GM12878 (cell line): ENCODE measurements around the gene ATP10A. TPM values are rescaled to one million over a fixed set of nuclear protein-coding genes. Genes with fewer than 3 reads are reported as not detected.

Source experiments
- ATAC-seq: fragments of 200-7000 bp; cut with Tn5 transposase; 3 replicates; pipeline ENCODE4 v1.9.1; 2020; ENCODE audit warnings: mild to moderate bottlenecking, moderate library complexity
- BruUV-seq: library from RNA; stranded (reverse); fragments of 400-500 nt; replicated peaks from 2 replicates; lab custom pipeline; 2021; lab: Mats Ljungman, UMichigan
- CTCF ChIA-PET: fragments of 300-600 bp; sonication (Branson Sonifier 250); formaldehyde crosslinking; extraction: SDS; loops from one replicate; lab custom pipeline; 2021; ENCODE audit warnings: inconsistent platforms; lab: Yijun Ruan, JAX
- POLR2A ChIA-PET: fragments of 350-600 bp; formaldehyde crosslinking; extraction: SDS; loops from one replicate; lab custom pipeline; 2021; ENCODE audit warnings: inconsistent platforms; lab: Charles Lee
- RAD21 ChIA-PET: fragments of 300-600 bp; sonication (Branson Sonifier 250); formaldehyde crosslinking; loops from one replicate; lab custom pipeline; 2023; ENCODE audit warnings: antibody characterized with exemption; ENCODE audit not compliant: unreplicated experiment; lab: Charles Lee
- SMC1A ChIA-PET: fragments of 300-600 bp; sonication (Branson Sonifier 250); formaldehyde crosslinking; loops from one replicate; lab custom pipeline; 2023; ENCODE audit not compliant: unreplicated experiment, uncharacterized antibody; lab: Charles Lee
- DNase-seq: peaks from one replicate; pipeline ENCODE4 v3.0.0-alpha.2; 2011; ENCODE audit warnings: low read depth, low spot score
- FAIRE-seq: peaks from 3 replicates; lab custom pipeline; 2011; peaks lifted over from hg19 to GRCh38; lab: Jason Lieb, UNC
- H2AFZ ChIP-seq: 2 replicates; pipeline ENCODE4 v1.6.0; 2011; ENCODE audit warnings: low read depth, low read length, control low read depth; ENCODE audit not compliant: control insufficient read depth
- H3K27ac ChIP-seq: 2 replicates; pipeline ENCODE4 v1.5.1; 2011; ENCODE audit warnings: control low read depth; ENCODE audit not compliant: control insufficient read depth, insufficient read depth
- H3K27me3 ChIP-seq, 2 experiments: replicated peaks in 1 of 2; 2 replicates each; pipeline versions ENCODE4 v1.6.0 to v1.6.1; 2011; ENCODE audit warnings: low read length in 1 of 2; ENCODE audit not compliant: control insufficient read depth in 2 of 2, insufficient read depth in 2 of 2
- H3K36me3 ChIP-seq, 2 experiments: 2 replicates each; pipeline ENCODE4 v1.5.1; 2011; ENCODE audit warnings: low read length in 1 of 2; ENCODE audit not compliant: control insufficient read depth in 2 of 2, insufficient read depth in 2 of 2
- H3K4me1 ChIP-seq: 2 replicates; pipeline ENCODE4 v1.6.1; 2011; ENCODE audit warnings: mild to moderate bottlenecking, low read length, moderate library complexity, mixed read lengths; ENCODE audit not compliant: control insufficient read depth, insufficient read depth
- H3K4me2 ChIP-seq: 2 replicates; pipeline ENCODE4 v1.6.0; 2011; ENCODE audit warnings: control low read depth; ENCODE audit not compliant: control insufficient read depth, insufficient read depth
- H3K4me3 ChIP-seq: fragments of 200-600 bp; sonication (generic); 2 replicates; pipeline ENCODE4 v1.5.1; 2016
- H3K79me2 ChIP-seq: 2 replicates; pipeline ENCODE4 v1.6.0; 2011; ENCODE audit warnings: low read length; ENCODE audit not compliant: control insufficient read depth, insufficient read depth
- H3K9ac ChIP-seq: 2 replicates; pipeline ENCODE4 v1.8.0; 2011; ENCODE audit warnings: low read length, control low read depth, mixed read lengths; ENCODE audit not compliant: control insufficient read depth, insufficient read depth
- H3K9me3 ChIP-seq: replicated peaks from 3 replicates; pipeline ENCODE4 v1.5.1; 2011; ENCODE audit warnings: mild to moderate bottlenecking, low read length; ENCODE audit not compliant: control insufficient read depth, insufficient read depth
- H4K20me1 ChIP-seq: 2 replicates; pipeline ENCODE4 v1.6.0; 2011; ENCODE audit not compliant: control insufficient read depth, insufficient read depth
- ASH2L ChIP-seq: fragments of 300-600, 200-600 bp; sonication (generic); IDR thresholded peaks from 2 replicates; pipeline ENCODE4 v1.6.1; 2017; ENCODE audit warnings: low read depth, mild to moderate bottlenecking, borderline replicate concordance
- ATF3 ChIP-seq: IDR thresholded peaks from 2 replicates; pipeline ENCODE4 v1.6.1; 2011; ENCODE audit warnings: low read depth, mild to moderate bottlenecking, low read length, moderate library complexity, borderline replicate concordance; ENCODE audit errors: extremely low read depth
- BACH1 ChIP-seq: fragments of 450-650 bp; IDR thresholded peaks from 2 replicates; pipeline ENCODE4 v1.6.1; 2017; ENCODE audit warnings: mild to moderate bottlenecking, borderline replicate concordance
- CEBPB ChIP-seq, 2 experiments: fragments of 150-350 bp in 1 of 2; IDR thresholded peaks; 2 replicates each; pipeline ENCODE4 v1.6.1; 2012 to 2014; ENCODE audit warnings: low read depth in 2 of 2, low read length in 2 of 2, borderline replicate concordance in 1 of 2, inconsistent platforms in 1 of 2
- CREB1 ChIP-seq: IDR thresholded peaks from 2 replicates; pipeline ENCODE4 v1.6.1; 2012; ENCODE audit warnings: low read depth, mild to moderate bottlenecking, inconsistent platforms
- E2F8 ChIP-seq: fragments of 450-650 bp; IDR thresholded peaks from 2 replicates; pipeline ENCODE4 v1.6.1; 2018; ENCODE audit warnings: mild to moderate bottlenecking, low read depth, moderate library complexity; ENCODE audit not compliant: partially characterized antibody
- LARP7 ChIP-seq: fragments of 450-650 bp; IDR thresholded peaks from 2 replicates; pipeline ENCODE4 v1.6.1; 2017; ENCODE audit warnings: mild to moderate bottlenecking
- MAX ChIP-seq: IDR thresholded peaks from 2 replicates; pipeline ENCODE4 v1.6.1; 2012; ENCODE audit warnings: low read depth, low read length, improper control_type of control experiment
- MYB ChIP-seq: fragments of 150-350 bp; IDR thresholded peaks from 2 replicates; pipeline ENCODE4 v1.6.1; 2014; ENCODE audit warnings: mild to moderate bottlenecking, low read depth, low read length, borderline replicate concordance
- NFYB ChIP-seq: IDR thresholded peaks from 2 replicates; pipeline ENCODE4 v1.6.1; 2011; ENCODE audit warnings: low read depth, mild to moderate bottlenecking, low read length, improper control_type of control experiment, moderate library complexity; ENCODE audit not compliant: insufficient read depth
- PAX5 ChIP-seq: IDR thresholded peaks from 2 replicates; pipeline ENCODE4 v1.6.1; 2011; ENCODE audit warnings: low read depth, low read length, borderline replicate concordance
- PAX8 ChIP-seq: fragments of 450-650 bp; IDR thresholded peaks from 2 replicates; pipeline ENCODE4 v1.6.1; 2017; ENCODE audit warnings: mild to moderate bottlenecking, moderate library complexity
- PRDM15 ChIP-seq: fragments of 450-650 bp; formaldehyde crosslinking; IDR thresholded peaks from 2 replicates; pipeline ENCODE4 v1.4.0; 2020; ENCODE audit warnings: mild to moderate bottlenecking, moderate library complexity
- SRF ChIP-seq, 2 experiments: IDR thresholded peaks; 2 replicates each; pipeline ENCODE4 v1.6.1; 2011; ENCODE audit warnings: low read depth in 2 of 2, low read length in 2 of 2, mild to moderate bottlenecking in 1 of 2, moderate library complexity in 1 of 2
- SUPT20H ChIP-seq: IDR thresholded peaks from 2 replicates; pipeline ENCODE4 v1.6.1; 2011; ENCODE audit warnings: low read depth, mild to moderate bottlenecking, low read length, moderate library complexity, borderline replicate concordance; ENCODE audit not compliant: control insufficient read depth
- TAF1 ChIP-seq: IDR thresholded peaks from 2 replicates; pipeline ENCODE4 v1.6.1; 2011; ENCODE audit warnings: mild to moderate bottlenecking, low read depth, low read length, borderline replicate concordance
- WGBS: methylation state at CpG from one replicate; pipeline ENCODE4 v1.1.6; 2016; ENCODE audit warnings: low lambda C conversion rate; ENCODE audit not compliant: insufficient replicate concordance, insufficient coverage; ENCODE audit errors: missing lambda C conversion rate; 5-methylcytosine and 5-hydroxymethylcytosine counted together
- in situ Hi-C: fragments of 300-500 bp; cut with MboI; formaldehyde crosslinking; loops from 9 replicates; pipeline ENCODE4 v1.14.3; 2018; ENCODE audit warnings: mixed read lengths
- intact Hi-C: fragments of 100-400 bp; cut with micrococcal nuclease; formaldehyde crosslinking; loops from one replicate; pipeline ENCODE4 v1.14.2; 2022; ENCODE audit not compliant: unreplicated experiment
- polyA plus RNA-seq, 11 experiments: library from polyadenylated mRNA; depleted of rRNA in 4 of 11; unstranded in 6 of 11; stranded (reverse) in 5 of 11; fragments of >200 nt; fragmentation: Nextera tagmentation in 4 of 11; fragmentation: Illumina TruSeq in 1 of 11; extraction: Ambion mirVana in 4 of 11; extraction: Trizol in 1 of 11; gene quantifications; 1 replicate in 1 of 11; 2 replicates in 10 of 11; pipeline versions ENCODE4 v1.2.1 to v1.2.3, GENCODE V29; 2011 to 2016; ENCODE audit warnings: inconsistent platforms in 2 of 11, missing spikeins in 2 of 11, low read depth in 1 of 11
- total RNA-seq, 4 experiments: library from RNA; depleted of rRNA in 3 of 4; stranded (reverse); fragments of >200 nt in 3 of 4; fragmentation: Illumina TruSeq in 1 of 4; extraction: Trizol in 1 of 4; gene quantifications; 2 replicates each; pipeline versions ENCODE4 v1.2.1 to v1.2.3, GENCODE V29; 2013 to 2021

The ATP10A gene
- total and polyA plus RNA-seq, 10 of the 15 experiments (the other 5 are each of a cell fraction or from before 2014, with no cell fraction given): 0.04 to 1.5 (median 0.31) TPM; not detected in 2

GRCh38 chr15:25653371-25653770 lies 209.8 kb downstream of the ATP10A start (continued):
- TF ChIP-seq SRF (IDR thresholded peaks at IDR 0.05; ENCODE audit: low read depth in 2 of 2, low read length in 2 of 2) (no peak), BACH1 (no peak), MAX (no peak), CREB1 (no peak), ASH2L (no peak)

GRCh38 chr15:25652704-25653103 lies 210.4 kb downstream of the ATP10A start:
- RAD21 ChIA-PET: no interaction called here
- Histone ChIP-seq H4K20me1 (no peaks in the 10 kb centered on the region), H3K79me2 (no peaks in the 10 kb centered on the region), H3K36me3 (no peaks in the 10 kb centered on the region), H3K27me3 (no peaks in the 10 kb centered on the region), H2AFZ (no peak overlapping the region), H3K4me3 (no peak overlapping the region), H3K4me1 (no peaks in the 10 kb centered on the region), H3K4me2 (no peak overlapping the region), H3K9me3 (no peaks in the 10 kb centered on the region; the same call in 2 of the 3 replicates), H3K9ac (no peak overlapping the region), H3K27ac (no peak overlapping the region)
- no TSS peak for BruUV-seq
- POLR2A ChIA-PET: interaction anchor here (0.7 kb wide), 1 partner anchor 277 kb away, joined by 3 read pairs; no protein-coding TSS in a partner anchor
- WGBS: 0% methylated on average over 1 of the region's 1 CpG
- no peak for ATAC-seq
- TF ChIP-seq E2F8 (no peak), PRDM15 (CRISPR knock-in tag) (no peak), MYB (no peak), TAF1 (no peak), PAX5 (no peak), ATF3 (no peak), PAX8 (no peak), NFYB (no peak), SUPT20H (no peak), CEBPB (IDR thresholded peaks at IDR 0.05; ENCODE audit: borderline replicate concordance in 1 of 2, low read depth in 2 of 2, low read length in 2 of 2) (no peak), LARP7 (no peak)
- no peak for FAIRE-seq
- in situ Hi-C loops (no loop called here), intact Hi-C loops (loop anchor here (10.0 kb wide), 1 partner anchor 78 kb away; no protein-coding TSS in a partner anchor)
- CTCF ChIA-PET: no interaction called here
- SMC1A ChIA-PET: no interaction called here
- no peak for DNase-seq
